T-helper 1 cell treated with Interleukin-12 subunit alpha and Interleukin-12 subunit beta and Interleukin-4 antibody, amounts not matched to agents 30 μg/mL and 1 μg/mL, for 36 hours (primary cell): ENCODE measurements around the gene TMEM181.
"Not testable (repeated sequence)": the region's sequence is repeated elsewhere in the genome, so short reads cannot be mapped to it uniquely, and the experiment has no call there.

Experiments
- H3K27ac Mint-ChIP-seq: one replicate; pipeline ENCODE4 v1.8.0; 2021; ENCODE audit warnings: mild to moderate bottlenecking, mixed read lengths
- H3K27me3 Mint-ChIP-seq: one replicate; pipeline ENCODE4 v1.8.0; 2021; ENCODE audit warnings: low read depth, mixed read lengths
- H3K36me3 Mint-ChIP-seq: one replicate; pipeline ENCODE4 v1.8.0; 2021; ENCODE audit warnings: low read depth, mixed read lengths
- H3K4me1 Mint-ChIP-seq: one replicate; pipeline ENCODE4 v1.8.0; 2021; ENCODE audit warnings: low read depth, mixed read lengths
- H3K4me3 Mint-ChIP-seq: one replicate; pipeline ENCODE4 v1.8.0; 2021; ENCODE audit warnings: mild to moderate bottlenecking, moderate library complexity, mixed read lengths
- H3K9me3 Mint-ChIP-seq: one replicate; pipeline ENCODE4 v1.8.0; 2021; ENCODE audit warnings: mixed read lengths

TMEM181 gene

GRCh38 chr6:158624684-158625682 is 65.1 kb downstream of the TMEM181 start:
- Mint-ChIP-seq H3K4me3 (no peak overlapping the region), H3K27me3 (no peaks in the 10 kb centered on the region), H3K9me3 (no peaks in the 10 kb centered on the region), H3K27ac (no peak overlapping the region), H3K36me3 (peaks cover 35% of the 10 kb centered on the region), H3K4me1 (peaks cover 21% of the 10 kb centered on the region)

GRCh38 chr6:158625881-158626305 is 66.0 kb downstream of the TMEM181 start:
- Mint-ChIP-seq H3K4me1 (peaks cover 22% of the 10 kb centered on the region), H3K9me3 (no peaks in the 10 kb centered on the region), H3K4me3 (no peak overlapping the region), H3K27ac (no peak overlapping the region), H3K27me3 (no peaks in the 10 kb centered on the region), H3K36me3 (peaks cover 31% of the 10 kb centered on the region)

GRCh38 chr6:158626360-158627167 is 66.7 kb downstream of the TMEM181 start:
- H3K4me3 Mint-ChIP-seq: no peak overlapping the region
- H3K27me3 Mint-ChIP-seq: no peaks in the 10 kb centered on the region
- no peaks in the 10 kb centered on the region for H3K9me3 Mint-ChIP-seq
- peaks cover 35% of the 10 kb centered on the region for H3K36me3 Mint-ChIP-seq
- H3K27ac Mint-ChIP-seq: peak overlapping the region; percentile 58
- peaks cover 26% of the 10 kb centered on the region for H3K4me1 Mint-ChIP-seq

- peak overlapping the region; percentile 58 for H3K27ac Mint-ChIP-seq
Measured at GRCh38 chr6:158627168-158627939, 67.5 kb downstream of the TMEM181 start.

GRCh38 chr6:158627940-158628211 is 68.0 kb downstream of the TMEM181 start:
- Mint-ChIP-seq H3K4me1 (peaks cover 25% of the 10 kb centered on the region), H3K36me3 (peaks cover 39% of the 10 kb centered on the region), H3K27me3 (no peaks in the 10 kb centered on the region), H3K9me3 (no peaks in the 10 kb centered on the region), H3K27ac (no peak overlapping the region), H3K4me3 (no peak overlapping the region)

More at GRCh38 chr6:158627168-158627939, 67.5 kb downstream of the TMEM181 start:
- Mint-ChIP-seq H3K36me3 (peaks cover 39% of the 10 kb centered on the region), H3K27me3 (no peaks in the 10 kb centered on the region), H3K4me3 (no peak overlapping the region), H3K9me3 (no peaks in the 10 kb centered on the region), H3K4me1 (peaks cover 28% of the 10 kb centered on the region)

GRCh38 chr6:158628542-158628941 is 68.7 kb downstream of the TMEM181 start:
- Mint-ChIP-seq H3K9me3 (no peaks in the 10 kb centered on the region), H3K4me1 (peaks cover 28% of the 10 kb centered on the region), H3K4me3 (no peak overlapping the region), H3K27ac (no peak overlapping the region), H3K27me3 (no peaks in the 10 kb centered on the region), H3K36me3 (peaks cover 43% of the 10 kb centered on the region)

- no peaks in the 10 kb centered on the region for H3K27me3 Mint-ChIP-seq
- H3K36me3 Mint-ChIP-seq: peaks cover 46% of the 10 kb centered on the region
- H3K4me3 Mint-ChIP-seq: no peak overlapping the region
- H3K27ac Mint-ChIP-seq: peak overlapping the region; percentile 31
- no peaks in the 10 kb centered on the region for H3K9me3 Mint-ChIP-seq
- H3K4me1 Mint-ChIP-seq: peaks cover 34% of the 10 kb centered on the region
Measured at GRCh38 chr6:158629367-158630221, 69.7 kb downstream of the TMEM181 start.

- Mint-ChIP-seq H3K27ac (peak overlapping the region; percentile 60), H3K4me3 (no peak overlapping the region), H3K4me1 (peaks cover 40% of the 10 kb centered on the region), H3K9me3 (no peaks in the 10 kb centered on the region), H3K36me3 (peaks cover 50% of the 10 kb centered on the region), H3K27me3 (no peaks in the 10 kb centered on the region)
Measured at GRCh38 chr6:158630938-158631616, 71.2 kb downstream of the TMEM181 start.

- H3K4me1 Mint-ChIP-seq: peaks cover 43% of the 10 kb centered on the region
- no peaks in the 10 kb centered on the region for H3K27me3 Mint-ChIP-seq
- peak overlapping the region; percentile 60 for H3K27ac Mint-ChIP-seq
- H3K4me3 Mint-ChIP-seq: no peak overlapping the region
- H3K36me3 Mint-ChIP-seq: peaks cover 53% of the 10 kb centered on the region
- no peaks in the 10 kb centered on the region for H3K9me3 Mint-ChIP-seq
Measured at GRCh38 chr6:158631678-158632537, 72.0 kb downstream of the TMEM181 start.

- peaks cover 56% of the 10 kb centered on the region for H3K36me3 Mint-ChIP-seq
- H3K27ac Mint-ChIP-seq: peak overlapping the region; percentile 9
- H3K4me3 Mint-ChIP-seq, H3K9me3 Mint-ChIP-seq, H3K27me3 Mint-ChIP-seq: not testable (repeated sequence)
- peaks cover 45% of the 10 kb centered on the region for H3K4me1 Mint-ChIP-seq
Measured at GRCh38 chr6:158632538-158633119, 72.7 kb downstream of the TMEM181 start.

GRCh38 chr6:158633127-158633526 is 73.2 kb downstream of the TMEM181 start:
- Mint-ChIP-seq H3K27me3 (no peaks in the 10 kb centered on the region), H3K4me3 (no peak overlapping the region), H3K27ac (no peak overlapping the region), H3K36me3 (peaks cover 54% of the 10 kb centered on the region), H3K4me1 (peaks cover 45% of the 10 kb centered on the region), H3K9me3 (no peaks in the 10 kb centered on the region)

GRCh38 chr6:158634695-158635426 is 75.0 kb downstream of the TMEM181 start:
- peaks cover 53% of the 10 kb centered on the region for H3K4me1 Mint-ChIP-seq
- no peak overlapping the region for H3K4me3 Mint-ChIP-seq
- H3K27me3 Mint-ChIP-seq: no peaks in the 10 kb centered on the region
- no peaks in the 10 kb centered on the region for H3K9me3 Mint-ChIP-seq
- H3K27ac Mint-ChIP-seq: no peak overlapping the region
- H3K36me3 Mint-ChIP-seq: peaks cover 57% of the 10 kb centered on the region
